Measurements from ENCODE around the gene KRCC1. TPM values are rescaled to one million over a fixed set of nuclear protein-coding genes. Genes with fewer than 3 reads are reported as not detected.
A peak's percentile ranks its signal among the peaks of the same experiment; 100 is the strongest.

The KRCC1 gene
- total and polyA plus RNA-seq, 7 experiments from 2014 or later, result 7.1 to 33.9 (median 29.3) TPM

- no peaks in the 10 kb centered on the region for H3K27me3 Mint-ChIP-seq
- H3K4me1 Mint-ChIP-seq, result peaks cover 11 to 42% (median 36%) of the 10 kb centered on the region in 7 donors
- Histone ChIP-seq H3K27me3 (ENCODE audit: control insufficient read depth in 2 of 2, insufficient read depth in 2 of 2, low read length in 2 of 2) (no peaks in the 10 kb centered on the region), H3K4me3 (ENCODE audit: low read length) (no peak overlapping the region), H3K36me3 (ENCODE audit: control insufficient read depth in 2 of 3, insufficient read depth in 3 of 3, low read length in 3 of 3) (no peaks in the 10 kb centered on the region), H3K4me1 (ENCODE audit: control insufficient read depth in 2 of 2, insufficient read depth in 2 of 2, low read length in 2 of 2) (peaks cover 0 to 23% of the 10 kb centered on the region in 2 donors), H3K27ac (ENCODE audit: low read depth, low read length) (no peak overlapping the region), H3K9me3 (ENCODE audit: control insufficient read depth in 2 of 3, low read length in 3 of 3) (no peaks in the 10 kb centered on the region)
- ATAC-seq (no peak), DNase-seq (no peak)
- ChIA-PET POLR2A (no interaction called here), CTCF (no interaction called here)
- H3K36me3 Mint-ChIP-seq, result peaks cover 0 to 5% (median 0%) of the 10 kb centered on the region in 5 donors
- H3K27ac Mint-ChIP-seq, result no peak overlapping the region
- intact Hi-C loops (cut with micrococcal nuclease), result no loop called here
- no peak overlapping the region for H3K4me3 Mint-ChIP-seq
- H3K9me3 Mint-ChIP-seq, result peaks cover 0 to 4% (median 0%) of the 10 kb centered on the region in 11 donors
These were observed 32.2 kb upstream of the KRCC1 start for GRCh38 chr2:88087763-88088162.

- H3K27me3 ChIP-seq (ENCODE audit: control insufficient read depth in 2 of 2, insufficient read depth in 2 of 2, low read length in 2 of 2), result no peaks in the 10 kb centered on the region
- H3K27ac ChIP-seq (ENCODE audit: low read depth, low read length), result no peak overlapping the region
- no peak overlapping the region for H3K4me3 ChIP-seq (ENCODE audit: low read length)
- H3K4me1 ChIP-seq (ENCODE audit: control insufficient read depth in 2 of 2, insufficient read depth in 2 of 2, low read length in 2 of 2), result peaks cover 0 to 19% of the 10 kb centered on the region in 2 donors
- Mint-ChIP-seq H3K9me3 (peaks cover 0 to 4% (median 0%) of the 10 kb centered on the region in 11 donors), H3K36me3 (peaks cover 0 to 5% (median 0%) of the 10 kb centered on the region in 5 donors), H3K4me1 (peaks cover 11 to 36% (median 29%) of the 10 kb centered on the region in 7 donors), H3K4me3 (no peak overlapping the region), H3K27ac (no peak overlapping the region), H3K27me3 (no peaks in the 10 kb centered on the region)
- POLR2A ChIA-PET, result no interaction called here
- H3K9me3 ChIP-seq (ENCODE audit: control insufficient read depth in 2 of 3, low read length in 3 of 3), result no peaks in the 10 kb centered on the region
- CTCF ChIA-PET, result no interaction called here
- no peaks in the 10 kb centered on the region for H3K36me3 ChIP-seq (ENCODE audit: control insufficient read depth in 2 of 3, insufficient read depth in 3 of 3, low read length in 3 of 3)
- ATAC-seq (no peak), DNase-seq (no peak)
- intact Hi-C loops (cut with micrococcal nuclease), result no loop called here
These were observed 31.5 kb upstream of the KRCC1 start for GRCh38 chr2:88087073-88087472.

GRCh38 chr2:88086401-88086800 lies 30.8 kb upstream of the KRCC1 start:
- Mint-ChIP-seq H3K27ac (peak overlapping the region in 2 of 9 donors; percentile 37 to 38), H3K9me3 (peaks cover 0 to 3% (median 0%) of the 10 kb centered on the region in 11 donors), H3K36me3 (peaks cover 0 to 5% (median 0%) of the 10 kb centered on the region in 5 donors), H3K4me1 (peaks cover 10 to 29% (median 25%) of the 10 kb centered on the region in 7 donors), H3K4me3 (no peak overlapping the region), H3K27me3 (no peaks in the 10 kb centered on the region)
- ChIA-PET POLR2A (no interaction called here), CTCF (no interaction called here)
- Histone ChIP-seq H3K27me3 (ENCODE audit: control insufficient read depth in 2 of 2, insufficient read depth in 2 of 2, low read length in 2 of 2) (no peaks in the 10 kb centered on the region), H3K4me1 (ENCODE audit: control insufficient read depth in 2 of 2, insufficient read depth in 2 of 2, low read length in 2 of 2) (peaks cover 0 to 19% of the 10 kb centered on the region in 2 donors), H3K27ac (ENCODE audit: low read depth, low read length) (no peak overlapping the region), H3K4me3 (ENCODE audit: low read length) (no peak overlapping the region), H3K36me3 (ENCODE audit: control insufficient read depth in 2 of 3, insufficient read depth in 3 of 3, low read length in 3 of 3) (no peaks in the 10 kb centered on the region), H3K9me3 (ENCODE audit: control insufficient read depth in 2 of 3, low read length in 3 of 3) (no peaks in the 10 kb centered on the region)
- ATAC-seq (no peak), DNase-seq (no peak)
- intact Hi-C loops (cut with micrococcal nuclease), result no loop called here

GRCh38 chr2:88085602-88086001 lies 30.0 kb upstream of the KRCC1 start:
- Mint-ChIP-seq H3K9me3 (peaks cover 0 to 2% (median 0%) of the 10 kb centered on the region in 11 donors), H3K4me1 (peaks cover 3 to 21% (median 17%) of the 10 kb centered on the region in 7 donors), H3K4me3 (no peak overlapping the region), H3K27ac (peak overlapping the region in 1 of 9 donors; percentile 34), H3K36me3 (no peaks in the 10 kb centered on the region), H3K27me3 (no peaks in the 10 kb centered on the region)
- H3K4me1 ChIP-seq (ENCODE audit: control insufficient read depth in 2 of 2, insufficient read depth in 2 of 2, low read length in 2 of 2), result peaks cover 0 to 11% of the 10 kb centered on the region in 2 donors
- CTCF ChIA-PET, result interaction anchor here (0.6 kb wide), 1 partner anchor 147 kb away, joined by 6 read pairs; no protein-coding TSS in a partner anchor
- no peak overlapping the region for H3K4me3 ChIP-seq (ENCODE audit: low read length)
- H3K27me3 ChIP-seq (ENCODE audit: control insufficient read depth in 2 of 2, insufficient read depth in 2 of 2, low read length in 2 of 2), result no peaks in the 10 kb centered on the region
- intact Hi-C loops (cut with micrococcal nuclease), result no loop called here
- H3K36me3 ChIP-seq (ENCODE audit: control insufficient read depth in 2 of 3, insufficient read depth in 3 of 3, low read length in 3 of 3), result no peaks in the 10 kb centered on the region
- no peak for ATAC-seq
- no peaks in the 10 kb centered on the region for H3K9me3 ChIP-seq (ENCODE audit: control insufficient read depth in 2 of 3, low read length in 3 of 3)
- POLR2A ChIA-PET, result interaction anchor here (0.6 kb wide), 1 partner anchor 12 kb away, joined by 4 read pairs; no protein-coding TSS in a partner anchor
- no peak for DNase-seq
- no peak overlapping the region for H3K27ac ChIP-seq (ENCODE audit: low read depth, low read length)

GRCh38 chr2:88085099-88085498 lies 29.5 kb upstream of the KRCC1 start:
- CTCF ChIA-PET, result interaction anchor here (0.6 kb wide), 1 partner anchor 147 kb away, joined by 6 read pairs; no protein-coding TSS in a partner anchor
- H3K9me3 ChIP-seq (ENCODE audit: control insufficient read depth in 2 of 3, low read length in 3 of 3), result no peaks in the 10 kb centered on the region

GRCh38 chr2:88082781-88083180 lies 27.2 kb upstream of the KRCC1 start:
- H3K4me3 ChIP-seq (ENCODE audit: low read length), result no peak overlapping the region
- no peaks in the 10 kb centered on the region for H3K9me3 ChIP-seq (ENCODE audit: control insufficient read depth in 2 of 3, low read length in 3 of 3)
- no peaks in the 10 kb centered on the region for H3K27me3 ChIP-seq (ENCODE audit: control insufficient read depth in 2 of 2, insufficient read depth in 2 of 2, low read length in 2 of 2)
- H3K27ac ChIP-seq (ENCODE audit: low read depth, low read length), result no peak overlapping the region
- Mint-ChIP-seq H3K27me3 (no peaks in the 10 kb centered on the region), H3K36me3 (no peaks in the 10 kb centered on the region), H3K4me1 (no peaks in the 10 kb centered on the region), H3K9me3 (no peaks in the 10 kb centered on the region), H3K27ac (no peak overlapping the region), H3K4me3 (no peak overlapping the region)
- H3K36me3 ChIP-seq (ENCODE audit: control insufficient read depth in 2 of 3, insufficient read depth in 3 of 3, low read length in 3 of 3), result no peaks in the 10 kb centered on the region
- intact Hi-C loops (cut with micrococcal nuclease), result no loop called here
- ChIA-PET POLR2A (no interaction called here), CTCF (interaction anchor here (0.5 to 1.6 kb wide), 2 partner anchors 23 to 269 kb away, joined by 3 to 5 read pairs; no protein-coding TSS in a partner anchor)
- DNase-seq (no peak), ATAC-seq (no peak)
- H3K4me1 ChIP-seq (ENCODE audit: control insufficient read depth in 2 of 2, insufficient read depth in 2 of 2, low read length in 2 of 2), result no peaks in the 10 kb centered on the region

More at GRCh38 chr2:88085099-88085498, 29.5 kb upstream of the KRCC1 start:
- POLR2A ChIA-PET, result interaction anchor here (0.6 kb wide), 1 partner anchor 12 kb away, joined by 4 read pairs; no protein-coding TSS in a partner anchor
- DNase-seq (no peak), ATAC-seq (no peak)
- H3K4me3 Mint-ChIP-seq, result no peak overlapping the region
- intact Hi-C loops (cut with micrococcal nuclease), result no loop called here
- no peaks in the 10 kb centered on the region for H3K36me3 Mint-ChIP-seq
- peaks cover 0 to 2% (median 0%) of the 10 kb centered on the region in 11 donors for H3K9me3 Mint-ChIP-seq
- peaks cover 0 to 6% of the 10 kb centered on the region in 2 donors for H3K4me1 ChIP-seq (ENCODE audit: control insufficient read depth in 2 of 2, insufficient read depth in 2 of 2, low read length in 2 of 2)
- H3K27me3 ChIP-seq (ENCODE audit: control insufficient read depth in 2 of 2, insufficient read depth in 2 of 2, low read length in 2 of 2), result no peaks in the 10 kb centered on the region
- H3K27ac ChIP-seq (ENCODE audit: low read depth, low read length), result no peak overlapping the region
- H3K27me3 Mint-ChIP-seq, result no peaks in the 10 kb centered on the region
- peaks cover 0 to 16% (median 12%) of the 10 kb centered on the region in 7 donors for H3K4me1 Mint-ChIP-seq
- no peaks in the 10 kb centered on the region for H3K36me3 ChIP-seq (ENCODE audit: control insufficient read depth in 2 of 3, insufficient read depth in 3 of 3, low read length in 3 of 3)
- no peak overlapping the region for H3K27ac Mint-ChIP-seq
- H3K4me3 ChIP-seq (ENCODE audit: low read length), result no peak overlapping the region
